ENCODE measurements around the gene ZNF273.
"Not testable (repeated sequence)": the region's sequence is repeated elsewhere in the genome, so short reads cannot be mapped to it uniquely, and the experiment has no call there.

Gene ZNF273

GRCh38 chr7:64947252-64948000, 44.4 kb downstream of the ZNF273 start:
- no peak for DNase-seq

- not testable (repeated sequence) for DNase-seq
Observed at GRCh38 chr7:64948774-64949173, 45.7 kb downstream of the ZNF273 start.

- DNase-seq = not testable (repeated sequence)
Observed at GRCh38 chr7:64950673-64951072, 47.6 kb downstream of the ZNF273 start.

- no peak for DNase-seq
Observed at GRCh38 chr7:64951250-64951848, 48.3 kb downstream of the ZNF273 start.

GRCh38 chr7:64959072-64959747, 56.1 kb downstream of the ZNF273 start:
- DNase-seq = no peak

- DNase-seq = no peak
Observed at GRCh38 chr7:64965594-64965993, 62.5 kb downstream of the ZNF273 start.

- DNase-seq = no peak
Observed at GRCh38 chr7:64978497-64979203, 75.6 kb downstream of the ZNF273 start.
